ENCODE measurements around the gene GPR3.

DNA sequence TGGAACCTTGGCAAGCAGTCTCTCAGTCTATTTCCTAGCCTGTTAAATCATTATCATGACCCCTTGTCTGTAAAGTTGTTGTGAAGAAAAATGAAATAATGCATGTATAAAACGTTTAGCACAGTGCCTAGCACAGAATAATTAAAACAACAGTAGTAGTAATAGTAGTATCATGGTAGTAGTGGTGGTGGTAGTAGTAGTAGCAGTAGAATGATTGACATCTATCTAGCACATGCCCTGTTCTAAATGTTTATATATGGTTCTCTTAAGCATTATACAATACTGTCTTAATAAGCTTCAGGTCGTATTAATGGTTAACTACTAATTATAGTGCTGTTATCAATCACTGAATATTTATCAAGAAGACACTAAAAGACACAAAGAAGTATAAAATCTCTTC, 46.7 kb downstream of the GPR3 start:
- TF ChIP-seq, protein P1, sequence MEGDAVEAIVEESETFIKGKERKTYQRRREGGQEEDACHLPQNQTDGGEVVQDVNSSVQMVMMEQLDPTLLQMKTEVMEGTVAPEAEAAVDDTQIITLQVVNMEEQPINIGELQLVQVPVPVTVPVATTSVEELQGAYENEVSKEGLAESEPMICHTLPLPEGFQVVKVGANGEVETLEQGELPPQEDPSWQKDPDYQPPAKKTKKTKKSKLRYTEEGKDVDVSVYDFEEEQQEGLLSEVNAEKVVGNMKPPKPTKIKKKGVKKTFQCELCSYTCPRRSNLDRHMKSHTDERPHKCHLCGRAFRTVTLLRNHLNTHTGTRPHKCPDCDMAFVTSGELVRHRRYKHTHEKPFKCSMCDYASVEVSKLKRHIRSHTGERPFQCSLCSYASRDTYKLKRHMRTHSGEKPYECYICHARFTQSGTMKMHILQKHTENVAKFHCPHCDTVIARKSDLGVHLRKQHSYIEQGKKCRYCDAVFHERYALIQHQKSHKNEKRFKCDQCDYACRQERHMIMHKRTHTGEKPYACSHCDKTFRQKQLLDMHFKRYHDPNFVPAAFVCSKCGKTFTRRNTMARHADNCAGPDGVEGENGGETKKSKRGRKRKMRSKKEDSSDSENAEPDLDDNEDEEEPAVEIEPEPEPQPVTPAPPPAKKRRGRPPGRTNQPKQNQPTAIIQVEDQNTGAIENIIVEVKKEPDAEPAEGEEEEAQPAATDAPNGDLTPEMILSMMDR (IDR thresholded peaks at IDR 0.05; ENCODE audit: extremely low read depth in 1 of 2, insufficient read depth in 1 of 2, low read depth in 1 of 2, low read length in 2 of 2): no peak
- TF ChIP-seq, protein P2, sequence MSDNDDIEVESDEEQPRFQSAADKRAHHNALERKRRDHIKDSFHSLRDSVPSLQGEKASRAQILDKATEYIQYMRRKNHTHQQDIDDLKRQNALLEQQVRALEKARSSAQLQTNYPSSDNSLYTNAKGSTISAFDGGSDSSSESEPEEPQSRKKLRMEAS (IDR thresholded peaks at IDR 0.05; ENCODE audit: insufficient read depth, insufficient read length): no peak
- TF ChIP-seq POLR2A (IDR thresholded peaks at IDR 0.05; ENCODE audit: low read depth, low read length) (no peak), EZH2 (IDR thresholded peaks at IDR 0.05; ENCODE audit: borderline replicate concordance, low read depth, low read length, severe bottlenecking) (no peak), MYC (IDR thresholded peaks at IDR 0.05; ENCODE audit: low read depth, low read length) (no peak), POLR2AphosphoS5 (IDR thresholded peaks at IDR 0.05; ENCODE audit: insufficient read depth, low read depth, low read length) (no peak), JUN (IDR thresholded peaks at IDR 0.05; ENCODE audit: borderline replicate concordance, insufficient read depth, insufficient read length, low read depth) (no peak)
